Spleen (tissue), 11 donors: ENCODE data around the gene SULT1C2. TPM values are rescaled to one million over a fixed set of nuclear protein-coding genes. Genes with fewer than 3 reads are reported as not detected.

ENCODE experiments used
- DNase-seq: peaks from one replicate; pipeline ENCODE4 v3.0.0-alpha.2; 2020
- H3K27ac ChIP-seq, 8 donors: fragments of 200-600 bp; sonication (generic) in 7 of 8; 1 replicate in 4 of 8; 2 replicates in 4 of 8; pipeline versions ENCODE4 v1.5.0 to v1.8.0; 2016 to 2021; ENCODE audit warnings: inconsistent platforms in 4 of 8, mild to moderate bottlenecking in 4 of 8, moderate library complexity in 1 of 8
- H3K27me3 ChIP-seq, 7 donors: fragments of 200-600 bp; sonication (generic) in 6 of 7; replicated peaks in 1 of 7; 1 replicate in 4 of 7; 2 replicates in 3 of 7; pipeline versions ENCODE4 v1.5.0 to v1.8.0; 2016 to 2021; ENCODE audit warnings: inconsistent platforms in 3 of 7, mild to moderate bottlenecking in 1 of 7
- H3K36me3 ChIP-seq, 6 donors: fragments of 200-600 bp; sonication (generic) in 5 of 6; 1 replicate in 4 of 6; 2 replicates in 2 of 6; pipeline versions ENCODE4 v1.5.0 to v1.8.0; 2016 to 2021; ENCODE audit warnings: inconsistent platforms in 2 of 6
- H3K4me1 ChIP-seq, 6 donors: fragments of 200-600 bp; sonication (generic) in 5 of 6; 1 replicate in 3 of 6; 2 replicates in 3 of 6; pipeline versions ENCODE4 v1.5.0 to v1.8.0; 2016 to 2021; ENCODE audit warnings: inconsistent platforms in 3 of 6
- H3K4me3 ChIP-seq, 8 donors: fragments of 200-600 bp; sonication (generic) in 7 of 8; 1 replicate in 4 of 8; 2 replicates in 4 of 8; pipeline versions ENCODE4 v1.5.0 to v1.8.0; 2016 to 2021; ENCODE audit warnings: inconsistent platforms in 4 of 8, mild to moderate bottlenecking in 4 of 8, moderate library complexity in 2 of 8
- H3K9me3 ChIP-seq, 8 donors: fragments of 200-600 bp; sonication (generic) in 7 of 8; 1 replicate in 4 of 8; 2 replicates in 4 of 8; pipeline versions ENCODE4 v1.5.0 to v1.8.0; 2016 to 2021; ENCODE audit warnings: inconsistent platforms in 4 of 8
- POLR2A ChIP-seq, 3 donors: fragments of 450-650 bp; IDR thresholded peaks; one replicate each; pipeline ENCODE4 v1.5.1; 2017; ENCODE audit warnings: antibody characterized with exemption in 3 of 3, mild to moderate bottlenecking in 1 of 3
- POLR2AphosphoS5 ChIP-seq, 3 donors: sonication (generic); formaldehyde crosslinking; IDR thresholded peaks; one replicate each; pipeline ENCODE4 v1.5.1; 2017; ENCODE audit warnings: antibody characterized with exemption in 3 of 3
- WGBS, 5 donors: extraction: QIAGEN DNeasy Blood & Tissue Kit in 3 of 5; methylation state at CpG; one replicate each; pipeline versions ENCODE4 v1.1.5 to v1.1.7; 2013 to 2018; 5-methylcytosine and 5-hydroxymethylcytosine counted together
- intact Hi-C: fragments of 100-400 bp; cut with DNase I; formaldehyde crosslinking; loops from one replicate; pipeline ENCODE4 v1.15.0; 2023; ENCODE audit warnings: low total_unique reads
- polyA plus RNA-seq, 3 donors: library from polyadenylated mRNA; stranded (reverse); fragments of 200-250 nt; gene quantifications; one replicate each; pipeline ENCODE4 v1.2.1, GENCODE V29; 2013
- total RNA-seq, 7 donors: library from RNA; depleted of rRNA in 3 of 7; stranded (reverse); fragments of >200 nt in 3 of 7; fragmentation: NEBNext Ultra II Directional in 4 of 7; extraction: Animal tissue kit (Norgen Biotek cat#: 25700) in 4 of 7; gene quantifications; one replicate each; pipeline versions ENCODE4 v1.1.0 to v1.2.1, GENCODE V29; 2016 to 2021
- TF ChIP-seq, protein P1 (sequence below), 11 experiments: fragments of 200-600 bp in 7 of 11; fragments of 450-650 bp in 4 of 11; sonication (generic) in 4 of 11; IDR thresholded peaks in 8 of 11; conservative IDR thresholded peaks in 3 of 11; 1 replicate in 7 of 11; 2 replicates in 4 of 11; pipeline versions ENCODE4 v1.4.0 to v1.8.0; 2016 to 2021; ENCODE audit warnings: antibody characterized with exemption in 11 of 11, inconsistent platforms in 4 of 11, mild to moderate bottlenecking in 1 of 11
- donor health status: healthy with polysubstance abuse.
- donor health status: DM: no; HTN: no; CAD: no; lungs with moderate emphysema.
- donor health status: DM: no; HTN: no; CAD: no.
- donor health status: Bipolar disorder and iron deficiency.
- donor health status: healthy.
- donor health status: DM: no; HTN: no; CAD: no.
- donor health status: DM: yes; HTN: yes; CAD: no.

SULT1C2 gene
- total and polyA plus RNA-seq, 10 donors = 0.17 to 2.7 (median 0.83) TPM; not detected in 1

DNA sequence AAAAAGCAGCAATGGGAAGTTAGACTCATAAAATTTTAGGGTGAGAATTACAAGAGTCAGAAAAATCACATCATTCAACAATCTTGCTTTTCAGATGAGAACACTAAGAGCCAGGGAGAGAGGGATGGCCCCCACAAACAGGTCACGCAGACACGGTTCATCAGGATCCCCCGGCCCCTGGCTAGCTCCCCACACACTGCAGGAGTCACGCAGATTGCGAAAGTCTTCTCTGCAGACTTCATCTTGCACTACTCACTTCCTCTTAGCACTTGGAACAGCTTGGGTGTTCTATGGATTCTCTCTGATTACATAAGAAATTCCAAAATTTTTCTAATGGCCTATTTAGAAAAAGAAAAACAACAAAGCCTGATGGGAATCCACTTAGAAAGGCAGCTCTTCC is 21.6 kb upstream of the SULT1C2 start:
- Histone ChIP-seq H3K27me3 (no peaks in the 10 kb centered on the region), H3K36me3 (no peaks in the 10 kb centered on the region), H3K9me3 (no peaks in the 10 kb centered on the region), H3K27ac (no peak overlapping the region), H3K4me3 (no peak overlapping the region), H3K4me1 (no peaks in the 10 kb centered on the region)
- no peak for DNase-seq
- no peak for TF ChIP-seq POLR2AphosphoS5 (IDR thresholded peaks at IDR 0.05)
- no peak for TF ChIP-seq POLR2A (IDR thresholded peaks at IDR 0.05)
- TF ChIP-seq, protein P1, sequence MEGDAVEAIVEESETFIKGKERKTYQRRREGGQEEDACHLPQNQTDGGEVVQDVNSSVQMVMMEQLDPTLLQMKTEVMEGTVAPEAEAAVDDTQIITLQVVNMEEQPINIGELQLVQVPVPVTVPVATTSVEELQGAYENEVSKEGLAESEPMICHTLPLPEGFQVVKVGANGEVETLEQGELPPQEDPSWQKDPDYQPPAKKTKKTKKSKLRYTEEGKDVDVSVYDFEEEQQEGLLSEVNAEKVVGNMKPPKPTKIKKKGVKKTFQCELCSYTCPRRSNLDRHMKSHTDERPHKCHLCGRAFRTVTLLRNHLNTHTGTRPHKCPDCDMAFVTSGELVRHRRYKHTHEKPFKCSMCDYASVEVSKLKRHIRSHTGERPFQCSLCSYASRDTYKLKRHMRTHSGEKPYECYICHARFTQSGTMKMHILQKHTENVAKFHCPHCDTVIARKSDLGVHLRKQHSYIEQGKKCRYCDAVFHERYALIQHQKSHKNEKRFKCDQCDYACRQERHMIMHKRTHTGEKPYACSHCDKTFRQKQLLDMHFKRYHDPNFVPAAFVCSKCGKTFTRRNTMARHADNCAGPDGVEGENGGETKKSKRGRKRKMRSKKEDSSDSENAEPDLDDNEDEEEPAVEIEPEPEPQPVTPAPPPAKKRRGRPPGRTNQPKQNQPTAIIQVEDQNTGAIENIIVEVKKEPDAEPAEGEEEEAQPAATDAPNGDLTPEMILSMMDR (IDR thresholded peaks at IDR 0.05 in 8 of 11, conservative IDR thresholded peaks at IDR 0.05 in 3 of 11) = no peak
- WGBS, 5 donors = 36 to 63% (median 49%) methylated on average over 5 of the region's 5 CpGs
- intact Hi-C loops = no loop called here

DNA sequence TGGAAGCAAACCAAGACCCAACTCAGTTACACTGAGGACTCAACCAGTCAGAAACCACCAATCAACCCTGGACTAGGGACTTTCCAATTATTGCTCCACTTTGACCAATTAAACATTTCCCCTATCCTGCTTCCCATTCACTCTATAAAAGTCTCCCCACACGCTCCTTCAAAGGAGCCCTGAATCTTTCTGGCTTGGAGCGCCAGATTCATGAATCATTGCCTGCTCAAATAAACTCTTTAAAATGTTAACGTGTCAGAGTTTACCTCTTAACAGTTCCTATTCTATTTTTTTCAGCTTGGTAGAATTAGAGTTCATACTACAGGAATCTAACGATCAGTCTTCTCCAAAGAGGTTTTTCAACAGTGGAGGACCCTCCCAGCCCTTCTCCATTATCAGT is 20.7 kb upstream of the SULT1C2 start:
- Histone ChIP-seq H3K4me1 (no peaks in the 10 kb centered on the region), H3K36me3 (no peaks in the 10 kb centered on the region), H3K27me3 (no peaks in the 10 kb centered on the region), H3K4me3 (no peak overlapping the region), H3K9me3 (no peaks in the 10 kb centered on the region), H3K27ac (no peak overlapping the region)
- WGBS, 5 donors = 64 to 88% (median 77%) methylated on average over 4 of the region's 4 CpGs
- intact Hi-C loops = no loop called here
- TF ChIP-seq POLR2AphosphoS5 (IDR thresholded peaks at IDR 0.05) (no peak), POLR2A (IDR thresholded peaks at IDR 0.05) (no peak)
- TF ChIP-seq, protein P1 (IDR thresholded peaks at IDR 0.05 in 8 of 11, conservative IDR thresholded peaks at IDR 0.05 in 3 of 11) = no peak
- DNase-seq = no peak

GRCh38 chr2:108270346-108270745 is 18.3 kb upstream of the SULT1C2 start:
- Histone ChIP-seq H3K9me3 (no peaks in the 10 kb centered on the region), H3K27ac (no peak overlapping the region), H3K36me3 (no peaks in the 10 kb centered on the region), H3K27me3 (no peaks in the 10 kb centered on the region), H3K4me1 (no peaks in the 10 kb centered on the region), H3K4me3 (no peak overlapping the region)
- intact Hi-C loops = no loop called here
- no peak for DNase-seq
- no peak for TF ChIP-seq POLR2AphosphoS5 (IDR thresholded peaks at IDR 0.05)
- no peak for TF ChIP-seq POLR2A (IDR thresholded peaks at IDR 0.05)
- TF ChIP-seq, protein P1 (IDR thresholded peaks at IDR 0.05 in 8 of 11, conservative IDR thresholded peaks at IDR 0.05 in 3 of 11) = no peak
- WGBS, 5 donors = 56 to 88% (median 77%) methylated on average over 2 to 3 of the region's 3 CpGs

GRCh38 chr2:108270768-108271506 is 17.8 kb upstream of the SULT1C2 start:
- H3K27me3 ChIP-seq = no peaks in the 10 kb centered on the region
- H3K4me3 ChIP-seq = no peak overlapping the region
- no peaks in the 10 kb centered on the region for H3K9me3 ChIP-seq
- H3K4me1 ChIP-seq = no peaks in the 10 kb centered on the region
- intact Hi-C loops = no loop called here
- no peak overlapping the region for H3K27ac ChIP-seq
- 52 to 81% (median 67%) methylated on average over 5 of the region's 5 CpGs for WGBS, 5 donors
- no peaks in the 10 kb centered on the region for H3K36me3 ChIP-seq
- TF ChIP-seq POLR2AphosphoS5 (IDR thresholded peaks at IDR 0.05) (no peak), POLR2A (IDR thresholded peaks at IDR 0.05) (no peak)
- TF ChIP-seq, protein P1 (IDR thresholded peaks at IDR 0.05 in 8 of 11, conservative IDR thresholded peaks at IDR 0.05 in 3 of 11) = no peak
- DNase-seq = no peak
